Activated CD8-positive, alpha-beta memory T cell treated with anti-CD3 and anti-CD28 coated beads for 48 hours (primary cell): ENCODE data around the gene TARP.

ENCODE experiments used
- DNase-seq, 3 experiments: peaks; one replicate each; pipeline ENCODE4 v3.0.0-alpha.2; 2020; ENCODE audit warnings: low read depth in 2 of 3, low spot score in 2 of 3

The TARP gene

DNA sequence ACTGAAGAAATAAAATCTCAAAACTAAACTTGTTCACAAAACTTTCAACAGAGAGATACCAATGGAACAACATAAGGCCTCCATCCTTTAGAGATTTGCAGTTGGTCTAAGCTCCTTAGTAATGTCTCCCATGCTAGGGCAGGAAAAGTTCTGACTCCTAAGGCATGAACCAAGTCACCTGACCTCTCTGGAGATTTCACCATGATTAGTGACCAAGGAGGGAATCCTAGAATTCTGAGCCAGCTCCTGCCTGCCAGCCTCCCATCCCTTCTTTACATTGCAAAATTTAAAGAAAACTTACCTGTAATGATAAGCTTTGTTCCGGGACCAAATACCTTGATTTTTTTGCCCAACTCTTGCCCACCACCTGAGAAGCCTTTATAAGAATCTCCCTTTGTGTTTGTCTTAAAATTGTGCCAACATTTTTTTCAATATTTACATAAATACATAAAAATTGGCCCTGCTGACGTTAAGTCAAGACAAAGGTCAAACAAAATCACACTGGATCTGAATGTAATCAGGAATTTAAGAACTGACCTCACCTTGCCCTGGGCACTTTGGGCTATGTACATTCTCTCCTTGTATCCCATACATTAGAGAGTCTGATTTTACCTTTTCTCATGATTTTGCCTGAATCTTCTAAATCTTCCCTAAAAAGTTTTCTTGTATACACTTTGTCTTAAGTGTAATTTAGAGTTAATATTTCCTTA lies at the start of gene TARP:
Gene TARP, minus strand, starts transcription at position 351 of the 710 bp plus-strand sequence.
- DNase-seq = no peak

DNA sequence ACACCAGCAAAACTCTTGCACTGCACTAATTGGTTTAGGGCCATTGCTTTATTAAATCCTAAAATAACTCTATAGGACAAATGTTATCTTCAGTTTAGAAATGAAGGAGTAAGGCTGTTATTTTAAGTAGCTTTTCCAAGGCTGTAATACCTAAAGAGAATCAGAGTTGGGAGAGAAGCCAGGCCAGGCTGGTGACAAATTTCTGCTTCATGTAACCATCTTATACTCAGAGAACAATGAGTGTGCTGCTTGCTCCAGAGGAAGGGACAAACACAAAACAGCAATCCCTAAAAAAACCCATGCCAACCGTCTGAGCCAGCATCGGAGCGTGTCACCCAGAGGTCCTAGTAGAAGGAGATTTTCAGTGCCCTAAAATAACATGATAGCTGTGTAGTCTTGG lies 49.7 kb upstream of the TARP start:
- DNase-seq = no peak

DNA sequence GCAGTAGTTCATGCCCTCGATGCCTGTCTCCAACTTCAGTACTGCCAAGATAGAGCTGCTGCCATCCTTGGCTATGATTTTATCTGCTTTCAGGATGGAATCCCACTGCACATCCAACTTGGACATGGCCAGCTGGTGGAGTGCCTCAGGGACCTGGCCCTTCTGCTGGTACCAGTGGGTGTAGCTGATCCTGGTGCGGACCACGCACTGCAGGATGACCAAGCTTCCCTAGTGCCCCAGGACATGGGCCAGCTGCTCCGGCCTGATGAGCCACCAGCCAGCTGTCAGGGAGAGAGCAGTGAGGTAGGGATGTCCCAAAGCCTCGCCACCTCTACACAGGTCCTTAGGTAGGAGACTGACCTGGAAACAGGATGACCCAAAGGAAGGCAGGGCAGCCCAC lies 49.0 kb upstream of the TARP start:
- no peak for DNase-seq

DNA sequence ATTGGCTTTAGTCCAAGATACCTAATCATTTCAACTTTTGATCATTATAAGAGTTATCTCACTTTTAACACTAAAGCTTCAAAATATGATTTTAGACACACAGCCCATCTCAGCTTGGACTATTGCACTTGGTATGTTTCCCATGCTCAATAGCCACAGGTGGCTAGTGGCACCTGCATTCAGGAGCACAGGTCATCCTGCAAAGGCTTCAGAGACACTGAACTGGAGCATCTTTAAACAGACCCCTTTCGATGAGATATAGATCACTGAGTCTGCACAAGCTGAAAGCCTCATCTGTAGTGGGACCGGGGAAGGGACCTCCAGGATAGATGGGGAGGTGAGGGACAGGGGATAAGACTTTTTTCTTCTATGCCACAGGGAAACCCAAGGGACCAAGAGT lies 48.5 kb upstream of the TARP start:
- no peak for DNase-seq

DNA sequence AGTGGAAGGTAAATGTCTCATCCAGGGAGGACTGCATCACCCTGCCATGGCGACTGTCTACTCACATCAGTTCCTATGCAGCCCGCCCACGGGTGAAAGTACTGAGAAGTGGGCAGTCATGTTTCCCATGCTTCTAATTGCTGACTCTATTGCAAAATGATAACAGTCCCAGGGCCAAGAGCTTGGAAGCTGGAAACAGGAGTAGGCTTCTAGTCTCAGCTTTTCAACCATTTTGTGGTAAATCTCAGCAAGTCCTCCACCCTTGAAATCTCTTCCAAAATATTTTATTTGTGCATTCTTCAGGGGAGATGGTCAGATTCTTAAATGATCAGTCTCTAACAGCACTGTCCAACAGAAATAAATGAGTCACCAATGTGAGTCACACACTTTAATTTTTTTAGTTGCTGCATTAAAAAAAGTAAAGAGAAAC lies 48.1 kb upstream of the TARP start:
- no peak for DNase-seq

DNA sequence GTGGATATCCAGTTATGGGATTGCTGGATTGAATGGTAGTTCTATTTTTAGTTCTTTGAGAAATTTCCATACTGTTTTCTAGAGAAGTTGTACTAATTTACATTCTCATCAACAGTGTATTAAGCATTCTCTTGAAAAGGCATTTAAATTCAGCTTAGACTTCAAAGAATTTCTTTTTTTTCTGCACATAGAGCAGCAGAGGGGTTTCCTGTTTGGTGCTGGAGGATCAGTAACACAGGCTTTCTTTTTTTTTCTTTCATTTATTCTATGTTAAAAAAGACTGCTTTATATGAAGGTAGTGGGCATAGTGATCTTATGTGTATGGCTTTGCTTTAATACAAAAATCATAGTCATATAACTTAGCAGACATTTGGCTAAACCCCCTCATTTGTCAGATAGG lies 47.6 kb upstream of the TARP start:
- no peak for DNase-seq

DNA sequence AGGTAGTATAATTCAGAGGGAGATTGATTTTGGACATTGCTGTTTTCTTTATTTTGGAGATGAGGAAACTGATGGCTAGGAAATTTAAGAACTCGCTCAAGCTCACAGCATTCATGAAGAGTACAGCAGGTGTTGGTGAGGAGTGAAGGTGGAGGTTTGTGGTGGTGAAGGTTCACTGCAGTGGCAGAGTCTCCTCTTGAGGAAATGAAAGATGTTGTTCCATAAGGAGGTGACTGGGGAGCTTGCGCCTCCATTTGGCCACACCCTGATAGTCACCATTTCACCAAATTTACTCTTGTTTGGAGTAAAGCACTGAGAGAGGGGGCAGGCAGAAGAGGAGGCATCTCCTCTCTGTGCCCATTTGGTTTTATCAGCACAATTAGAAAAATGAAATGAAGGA lies 46.4 kb upstream of the TARP start:
- DNase-seq = no peak

DNA sequence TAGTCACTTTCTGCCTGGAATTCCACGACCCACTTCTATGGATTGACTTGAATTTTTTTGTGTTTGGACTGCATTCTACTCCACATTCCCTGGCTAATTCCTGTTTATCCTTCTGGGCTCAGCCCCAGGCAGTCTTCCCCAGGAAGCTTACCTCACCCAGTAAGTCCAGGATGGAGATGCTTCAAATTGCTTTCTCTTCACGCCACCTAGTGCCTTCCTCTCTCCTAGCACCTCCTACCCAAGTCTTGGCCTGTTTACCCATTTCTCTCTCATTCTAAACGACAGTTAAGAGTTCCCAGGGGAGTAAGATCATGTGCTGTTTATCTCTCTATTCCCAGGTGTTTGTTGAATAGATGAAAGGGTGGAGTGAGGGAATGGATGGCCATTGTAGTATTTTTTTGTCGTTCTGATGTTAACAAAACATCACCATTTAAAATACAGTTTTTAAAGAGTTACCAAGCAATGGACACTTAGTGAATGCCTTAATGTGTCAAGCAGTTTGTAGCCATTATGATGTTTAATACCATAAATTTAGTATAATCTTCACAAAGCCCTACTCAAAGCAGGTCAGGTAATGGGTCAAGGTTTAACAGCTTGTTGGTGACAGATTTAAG lies 45.5 kb upstream of the TARP start:
- DNase-seq = no peak

DNA sequence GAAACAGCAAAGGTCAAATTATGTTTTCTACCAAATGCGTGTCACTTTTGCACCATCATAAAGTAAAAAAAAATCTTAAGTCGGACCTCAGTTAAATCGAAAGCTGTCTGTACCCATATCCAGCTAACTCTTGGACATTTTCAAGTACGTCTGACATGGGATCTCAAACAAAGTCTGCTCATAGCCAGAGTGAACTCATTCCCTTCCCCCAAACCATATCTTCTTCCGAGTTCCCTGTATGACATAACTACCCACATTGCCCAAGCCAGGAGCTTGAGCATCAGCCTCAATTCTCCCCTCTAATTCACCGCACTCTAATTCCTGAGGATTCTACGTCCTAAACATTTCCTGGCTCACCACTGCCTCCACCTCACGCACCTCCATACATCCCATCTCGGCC lies 44.8 kb upstream of the TARP start:
- no peak for DNase-seq

DNA sequence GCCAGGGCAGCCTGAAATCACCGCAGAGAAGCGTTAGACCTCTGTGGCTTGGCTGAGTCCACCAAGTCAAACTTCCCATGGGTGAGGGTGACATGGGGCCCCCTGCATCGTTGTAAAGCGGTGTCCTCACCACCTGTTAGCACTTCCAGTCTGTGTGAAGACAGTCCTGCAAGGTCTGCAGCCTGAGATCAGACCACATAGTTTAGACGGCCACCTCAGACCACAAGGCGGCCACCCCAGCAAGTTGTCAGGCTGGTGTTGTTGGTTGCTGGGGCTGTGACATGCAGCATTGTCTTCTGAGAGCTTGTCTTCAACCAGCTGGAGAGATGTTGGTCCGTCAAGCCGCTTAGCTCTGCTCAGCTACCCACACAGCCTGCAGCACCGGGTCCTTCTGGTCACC lies 44.1 kb upstream of the TARP start:
- no peak for DNase-seq

DNA sequence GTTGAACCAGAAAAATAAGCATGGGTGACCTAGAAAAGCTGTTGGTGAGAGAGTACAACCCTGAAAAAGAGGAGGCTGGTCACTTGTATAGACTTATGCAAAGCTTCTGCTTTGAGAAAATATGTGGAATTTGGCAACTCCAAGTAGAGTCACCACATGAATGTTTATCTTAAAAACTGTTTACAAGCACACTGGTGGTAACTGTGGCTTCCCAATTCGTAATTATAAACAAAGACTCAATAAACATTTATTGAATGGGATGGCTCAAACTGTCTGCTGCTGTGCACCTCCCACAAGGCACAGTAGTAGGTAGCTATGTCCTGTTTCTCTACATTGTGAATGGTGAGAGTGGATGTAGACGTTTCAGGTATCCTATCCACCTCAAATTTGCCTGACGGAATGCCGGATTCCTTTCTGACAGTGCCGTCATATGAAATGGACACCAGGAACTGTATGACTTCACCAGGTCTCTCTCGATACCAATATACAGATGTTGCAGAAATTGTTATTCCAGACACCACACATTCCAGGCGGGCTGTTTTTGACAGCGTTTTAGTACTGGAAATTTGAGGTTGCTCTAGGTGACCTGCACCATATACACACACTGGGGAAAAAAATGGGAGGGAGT lies 43.4 kb upstream of the TARP start:
- no peak for DNase-seq

DNA sequence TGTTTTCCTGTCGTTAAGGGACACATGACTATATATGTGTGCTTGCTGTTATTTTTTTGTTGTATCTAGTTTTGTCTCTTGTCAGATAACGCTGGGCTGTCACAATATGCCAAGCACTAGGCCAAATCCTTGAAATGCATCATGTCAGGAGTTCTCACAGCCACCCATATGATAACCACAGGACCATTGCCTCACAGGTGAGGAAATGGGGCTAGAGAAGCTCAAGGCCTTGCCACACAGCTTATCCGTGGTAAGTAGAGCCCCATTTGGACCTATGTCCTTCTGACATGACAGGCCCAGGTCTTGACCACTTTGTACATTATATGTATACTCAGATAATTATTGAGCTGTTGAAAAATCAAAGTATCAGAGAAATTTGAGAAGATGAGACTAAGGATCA lies 42.0 kb upstream of the TARP start:
- DNase-seq = no peak

DNA sequence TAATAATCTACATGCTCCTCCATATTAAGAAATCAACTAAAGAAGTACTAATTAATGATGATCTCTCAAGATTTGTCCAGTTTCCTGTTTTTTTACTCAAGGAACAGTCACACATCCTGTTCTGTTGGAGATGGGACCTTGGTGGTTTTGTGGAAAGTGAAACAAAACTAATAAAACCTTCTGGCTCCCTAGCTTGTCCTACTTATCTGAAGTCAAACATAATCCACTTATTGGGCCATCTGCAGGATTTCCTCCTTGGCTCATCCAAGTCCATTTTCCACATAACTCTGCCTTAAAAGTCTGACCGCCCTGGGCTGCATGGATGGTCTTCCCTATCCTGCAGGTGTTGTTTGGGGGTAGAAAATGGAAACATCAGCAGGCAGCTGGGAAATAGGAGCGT lies 39.4 kb upstream of the TARP start:
- no peak for DNase-seq

DNA sequence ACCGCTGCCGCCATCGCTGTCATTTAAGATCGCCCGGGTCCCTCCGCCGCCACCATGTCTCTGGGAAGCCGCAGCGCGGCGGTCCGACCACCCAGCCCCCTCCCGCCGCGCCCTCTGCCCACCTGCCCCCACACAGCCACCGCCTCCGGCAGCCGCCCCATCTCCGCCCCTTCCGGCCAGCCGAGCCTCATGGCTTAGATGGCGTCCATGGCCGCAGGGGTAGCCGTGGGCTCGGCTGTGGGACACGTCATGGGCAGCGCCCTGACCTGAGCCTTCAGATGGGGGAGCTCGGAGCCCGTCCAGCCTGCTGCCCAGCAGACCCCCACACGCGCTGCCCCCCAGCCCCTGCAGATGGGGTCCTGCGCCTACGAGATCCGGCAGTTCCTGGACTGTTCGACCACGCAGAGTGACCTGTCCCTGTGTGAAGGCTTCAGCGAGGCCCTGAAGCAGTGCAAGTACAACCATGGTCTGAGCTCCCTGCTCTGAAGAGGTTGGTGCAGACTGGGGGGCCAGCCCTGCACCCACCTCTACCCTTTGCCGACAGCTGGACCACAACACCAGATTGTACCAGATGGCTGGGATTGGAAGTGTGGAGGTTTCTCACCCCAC lies 38.0 kb upstream of the TARP start:
- no peak for DNase-seq

DNA sequence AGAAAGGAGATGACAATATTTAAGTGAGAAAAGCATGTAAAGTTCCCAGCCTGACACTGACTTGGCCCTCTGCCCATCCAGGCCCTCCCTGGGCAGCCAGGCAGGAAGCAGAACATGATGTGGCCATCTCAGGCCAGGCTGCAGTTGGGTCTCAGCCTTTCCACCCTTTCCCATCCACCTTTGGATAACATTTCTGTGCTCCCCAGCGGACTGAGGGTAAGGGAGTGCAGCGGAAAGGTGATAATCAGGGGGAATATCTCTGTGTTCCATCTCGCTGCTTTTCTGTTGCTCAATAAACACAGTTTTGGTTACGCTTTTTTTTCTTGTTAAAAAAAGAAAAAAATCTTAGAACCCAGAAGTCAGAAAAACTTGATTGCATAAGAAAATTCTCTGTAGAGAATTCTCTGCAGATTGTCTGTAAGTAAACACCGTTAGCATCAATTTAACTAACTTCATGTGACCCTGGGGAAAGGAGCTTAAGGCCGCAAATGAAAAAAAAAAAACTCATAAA lies 37.2 kb upstream of the TARP start:
- DNase-seq = no peak

DNA sequence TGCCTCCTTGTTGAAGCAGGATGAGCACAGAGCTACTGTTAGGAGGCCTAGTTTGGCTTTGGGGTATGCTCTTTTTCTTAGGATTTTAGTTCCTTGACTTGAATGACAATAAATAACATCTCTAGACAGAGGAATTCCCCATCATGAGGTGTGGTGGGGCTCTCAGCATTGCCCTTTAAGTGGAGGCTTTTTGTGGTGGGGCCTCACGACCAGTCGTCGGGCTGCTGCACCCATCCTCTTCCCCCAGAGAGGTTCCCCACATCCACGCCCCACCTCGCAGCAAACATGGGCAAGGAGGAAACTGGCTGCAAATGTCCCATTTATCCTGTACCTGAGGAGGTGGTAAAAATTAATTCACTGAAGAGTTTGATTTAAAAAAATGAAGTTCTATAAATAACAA lies 36.1 kb upstream of the TARP start:
- no peak for DNase-seq

DNA sequence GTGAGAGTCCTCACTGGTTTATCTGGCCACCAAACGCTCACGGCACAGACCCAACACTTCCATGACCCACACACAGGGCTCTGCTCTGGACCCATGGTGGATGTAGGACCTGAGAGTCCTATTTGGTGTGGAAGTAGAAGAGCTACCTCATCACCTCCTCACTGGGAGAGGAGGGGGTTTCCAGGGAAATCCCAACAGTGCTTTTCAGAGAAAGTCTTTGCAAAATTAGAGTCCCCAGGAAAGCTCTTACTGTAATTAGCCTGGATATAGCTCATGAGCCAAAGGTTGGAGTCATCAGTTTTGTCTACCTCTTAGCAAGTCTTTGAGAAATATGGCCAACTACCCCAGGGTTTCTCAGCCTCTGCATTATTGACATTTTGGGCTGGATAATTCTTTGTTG lies 34.7 kb upstream of the TARP start:
- no peak for DNase-seq

DNA sequence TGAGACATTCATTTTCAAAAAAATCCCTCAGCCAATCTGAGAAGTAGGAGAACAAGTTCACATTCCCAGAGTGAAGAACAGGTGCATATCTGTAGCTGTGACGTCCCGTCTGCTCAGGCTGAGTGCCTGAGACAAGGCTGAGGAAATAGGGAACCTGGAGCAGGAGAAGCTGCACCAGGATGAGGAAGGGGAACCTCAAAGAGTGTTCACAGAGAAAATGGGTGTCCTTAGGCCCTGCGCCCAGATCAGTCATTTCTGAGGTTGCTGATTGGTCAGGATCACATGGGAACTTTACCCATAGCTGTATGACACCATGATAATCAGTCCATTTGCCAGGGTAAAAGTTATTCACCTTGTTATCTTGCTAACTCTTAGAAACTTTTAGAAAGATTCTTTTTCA lies 34.2 kb upstream of the TARP start:
- no peak for DNase-seq

DNA sequence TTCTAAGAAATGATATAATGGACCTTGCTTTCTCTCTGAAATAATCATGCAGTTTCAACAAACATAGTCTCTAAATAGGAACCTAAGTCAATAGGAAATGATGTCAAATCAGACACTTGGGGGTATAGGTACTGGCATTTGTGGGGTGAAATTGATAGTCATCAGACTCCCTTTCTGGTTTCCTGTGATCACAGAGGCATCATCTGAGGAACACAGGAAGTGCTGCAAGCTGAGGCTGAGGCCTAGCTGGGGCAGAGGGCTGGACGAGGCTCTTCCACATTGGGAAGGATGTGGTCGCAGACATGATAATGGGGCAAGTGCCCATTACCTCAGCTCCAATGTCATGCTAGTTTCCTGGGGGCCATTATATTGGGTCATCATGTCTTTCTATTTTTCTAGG lies 33.5 kb upstream of the TARP start:
- no peak for DNase-seq

DNA sequence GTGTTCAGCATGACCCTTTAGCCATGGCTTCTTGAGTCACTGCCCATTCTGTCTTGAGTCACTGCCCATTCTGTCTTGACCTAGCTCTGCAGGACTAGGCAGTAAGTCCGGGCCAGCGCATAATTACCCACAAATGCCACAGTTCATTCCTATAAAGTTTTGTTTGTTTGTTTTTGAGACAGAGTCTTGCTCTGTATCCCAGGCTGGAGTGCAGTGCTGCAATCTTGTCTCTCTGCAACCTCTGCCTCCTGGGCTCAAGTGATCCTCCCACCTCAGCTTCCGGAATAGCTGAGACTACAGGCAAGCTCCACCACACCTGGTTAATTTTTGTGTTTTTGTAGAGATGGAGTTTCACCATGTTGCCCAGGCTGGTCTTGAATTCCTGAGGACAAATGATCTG lies 32.7 kb upstream of the TARP start:
- no peak for DNase-seq

DNA sequence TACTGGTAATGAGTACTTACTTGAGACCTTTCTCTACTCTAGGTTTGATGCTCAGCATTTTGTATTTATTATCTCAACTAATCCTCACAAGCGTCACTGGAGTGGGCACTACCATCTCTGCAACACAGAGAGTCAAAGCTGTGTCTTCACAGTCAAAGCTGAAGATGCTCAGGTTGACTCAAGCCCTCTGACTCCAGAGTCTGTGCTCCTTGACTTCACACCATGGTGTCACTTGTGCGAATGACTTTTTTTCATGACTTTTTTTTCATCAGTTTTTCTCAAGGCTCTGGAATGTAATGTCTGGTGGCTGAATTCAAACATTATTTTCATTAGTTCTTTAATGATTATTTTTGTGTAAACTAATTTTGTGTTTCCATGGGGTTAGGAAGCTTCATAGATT lies 30.4 kb upstream of the TARP start:
- no peak for DNase-seq

DNA sequence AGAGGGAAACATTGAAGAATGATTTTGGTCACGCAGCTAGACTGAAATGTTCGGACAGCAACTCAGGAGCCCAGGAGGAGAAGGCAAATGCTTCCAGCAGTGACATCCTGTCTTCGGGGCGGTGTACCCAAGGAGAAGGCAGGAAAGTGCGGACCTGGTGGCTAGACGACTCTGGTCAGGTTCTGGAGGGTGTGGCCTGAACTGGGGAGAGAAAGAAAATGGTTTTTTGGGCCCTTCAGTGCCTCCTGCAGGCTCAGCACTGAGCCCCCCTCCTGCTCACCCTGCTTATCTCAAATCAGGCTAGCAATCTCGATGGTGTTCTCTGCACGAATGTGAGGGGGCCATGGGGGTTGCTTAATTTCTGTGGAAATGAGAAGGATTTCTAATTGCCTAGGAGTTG lies 26.7 kb upstream of the TARP start:
- DNase-seq = no peak
